ENCODE results near the gene CTDSP2. TPM values are rescaled to one million over a fixed set of nuclear protein-coding genes. Genes with fewer than 3 reads are reported as not detected.
A peak's percentile ranks its signal among the peaks of the same experiment; 100 is the strongest.

Gene CTDSP2
- total and polyA plus RNA-seq, 2 of the 8 experiments (the other 6 are each of a cell fraction or from before 2014, with no cell fraction given) = 71.3 to 91.7 TPM

- no peak for TF ChIP-seq CHD7 (IDR thresholded peaks at IDR 0.05; ENCODE audit: insufficient replicate concordance, low read length)
- TF ChIP-seq TAF7 (optimal IDR thresholded peaks at IDR 0.05; ENCODE audit: borderline replicate concordance, low read depth, low read length) = peak; percentile 72
- peak; percentile 88 for TF ChIP-seq TBP (IDR thresholded peaks at IDR 0.05; ENCODE audit: low read depth, low read length)
- peak; percentile 94 for TF ChIP-seq TAF1 (IDR thresholded peaks at IDR 0.05; ENCODE audit: low read depth, low read length)
- TF ChIP-seq SIRT6 (IDR thresholded peaks at IDR 0.05; ENCODE audit: low read length) = no peak
- peak in 1 of 2 experiments; percentile 40; a peak in 1 of 4 replicates for TF ChIP-seq RAD21 (IDR thresholded peaks at IDR 0.05 in 1 of 2, conservative IDR thresholded peaks at IDR 0.05 in 1 of 2; ENCODE audit: low read depth in 2 of 2, low read length in 2 of 2)
Measured at GRCh38 chr12:57782608-57783465, 63.7 kb downstream of the CTDSP2 start, which contains the start of gene TSFM (continued).

Measured in H1 (cell line).